ENCODE measurements around the gene MMP17. TPM values are rescaled to one million over a fixed set of nuclear protein-coding genes. Genes with fewer than 3 reads are reported as not detected.
"Not testable (repeated sequence)": the region's sequence is repeated elsewhere in the genome, so short reads cannot be mapped to it uniquely, and the experiment has no call there.

Gene MMP17
- total RNA-seq, 2 experiments from 2014 or later = 0.17 to 0.27 TPM

GRCh38 chr12:131891722-131892121, 63.5 kb downstream of the MMP17 start:
- H3K36me3 ChIP-seq (ENCODE audit: insufficient read depth, low read length); DNase-seq; H3K27ac ChIP-seq (ENCODE audit: low read depth in 1 of 2, low read length in 2 of 2); H3K4me3 ChIP-seq (ENCODE audit: low read length); H3K36me3 Mint-ChIP-seq (ENCODE audit: low read depth); H3K9me3 ChIP-seq (ENCODE audit: control insufficient read depth in 1 of 2, insufficient read depth in 1 of 2, low read length in 2 of 2); H3K27me3 ChIP-seq (ENCODE audit: control insufficient read depth in 1 of 2, insufficient read depth in 2 of 2, low read length in 2 of 2); POLR2A ChIA-PET; CTCF ChIA-PET; H3K9me3 Mint-ChIP-seq; H3K27me3 Mint-ChIP-seq; H3K27ac Mint-ChIP-seq; H3K4me1 Mint-ChIP-seq (ENCODE audit: low read depth); ATAC-seq (ENCODE audit: poor library complexity): not testable (repeated sequence)
- H3K4me1 ChIP-seq (ENCODE audit: insufficient read depth, low read length) = peaks cover 16% of the 10 kb centered on the region
- intact Hi-C loops (cut with DNase I, micrococcal nuclease) = loop anchor here in 1 of 2 experiments (5.0 kb wide), 2 partner anchors 179 to 191 kb away; partner anchors contain the start of gene SFSWAP
- H3K4me3 Mint-ChIP-seq = peak overlapping the region; percentile 66

- Histone ChIP-seq H3K27me3 (ENCODE audit: control insufficient read depth in 1 of 2, insufficient read depth in 2 of 2, low read length in 2 of 2) (no peaks in the 10 kb centered on the region), H3K9me3 (ENCODE audit: control insufficient read depth in 1 of 2, insufficient read depth in 1 of 2, low read length in 2 of 2) (no peaks in the 10 kb centered on the region), H3K4me1 (ENCODE audit: insufficient read depth, low read length) (peaks cover 29% of the 10 kb centered on the region), H3K36me3 (ENCODE audit: insufficient read depth, low read length) (no peaks in the 10 kb centered on the region), H3K27ac (ENCODE audit: low read depth in 1 of 2, low read length in 2 of 2) (peak overlapping the region in 1 of 2 donors; percentile 13), H3K4me3 (ENCODE audit: low read length) (no peak overlapping the region)
- Mint-ChIP-seq H3K27me3 (no peaks in the 10 kb centered on the region), H3K4me3 (peak overlapping the region; percentile 80), H3K36me3 (ENCODE audit: low read depth) (peaks cover 9% of the 10 kb centered on the region), H3K27ac (peak overlapping the region; percentile 66), H3K9me3 (no peaks in the 10 kb centered on the region), H3K4me1 (ENCODE audit: low read depth) (peaks cover 21% of the 10 kb centered on the region)
- intact Hi-C loops (cut with DNase I, micrococcal nuclease) = loop anchor here in 1 of 2 experiments (5.0 kb wide), 2 partner anchors 181 to 189 kb away; partner anchors contain the start of gene SFSWAP
- no peak for ATAC-seq (ENCODE audit: poor library complexity)
- ChIA-PET POLR2A (no interaction called here), CTCF (no interaction called here)
- no peak for TF ChIP-seq CTCF (IDR thresholded peaks at IDR 0.05)
- peak in 2 of 14 experiments; percentile 25 to 47 for DNase-seq
Observed at GRCh38 chr12:131892711-131893604, 64.8 kb downstream of the MMP17 start.

GRCh38 chr12:131893605-131894312, 65.6 kb downstream of the MMP17 start:
- Histone ChIP-seq H3K36me3 (ENCODE audit: insufficient read depth, low read length) (no peaks in the 10 kb centered on the region), H3K9me3 (ENCODE audit: control insufficient read depth in 1 of 2, insufficient read depth in 1 of 2, low read length in 2 of 2) (no peaks in the 10 kb centered on the region), H3K27ac (ENCODE audit: low read depth in 1 of 2, low read length in 2 of 2) (peak overlapping the region in 1 of 2 donors; percentile 13), H3K4me3 (ENCODE audit: low read length) (peak overlapping the region; percentile 26), H3K4me1 (ENCODE audit: insufficient read depth, low read length) (peaks cover 31% of the 10 kb centered on the region), H3K27me3 (ENCODE audit: control insufficient read depth in 1 of 2, insufficient read depth in 2 of 2, low read length in 2 of 2) (no peaks in the 10 kb centered on the region)
- Mint-ChIP-seq H3K27ac (peak overlapping the region; percentile 66), H3K4me1 (ENCODE audit: low read depth) (peaks cover 25% of the 10 kb centered on the region), H3K4me3 (peak overlapping the region; percentile 80), H3K9me3 (no peaks in the 10 kb centered on the region), H3K27me3 (no peaks in the 10 kb centered on the region), H3K36me3 (ENCODE audit: low read depth) (peaks cover 9% of the 10 kb centered on the region)
- DNase-seq (peak in 2 of 14 experiments; percentile 32 to 50), ATAC-seq (ENCODE audit: poor library complexity) (no peak)
- no peak for TF ChIP-seq CTCF (IDR thresholded peaks at IDR 0.05)
- ChIA-PET POLR2A (no interaction called here), CTCF (no interaction called here)
- intact Hi-C loops (cut with DNase I, micrococcal nuclease) = loop anchor here (1.0 to 5.0 kb wide), 4 partner anchors 35 to 189 kb away; partner anchors contain the start of genes EP400 (in 1 of the 2), PUS1 (in 1 of the 2) and SFSWAP (in 1 of the 2)
